HuH-7.5 (cell line): Measurements from ENCODE around the gene SLC23A3.

ENCODE experiments used
- DNase-seq: peaks from one replicate; pipeline ENCODE4 v3.0.0; 2011; ENCODE audit warnings: low spot score

Gene SLC23A3

DNA sequence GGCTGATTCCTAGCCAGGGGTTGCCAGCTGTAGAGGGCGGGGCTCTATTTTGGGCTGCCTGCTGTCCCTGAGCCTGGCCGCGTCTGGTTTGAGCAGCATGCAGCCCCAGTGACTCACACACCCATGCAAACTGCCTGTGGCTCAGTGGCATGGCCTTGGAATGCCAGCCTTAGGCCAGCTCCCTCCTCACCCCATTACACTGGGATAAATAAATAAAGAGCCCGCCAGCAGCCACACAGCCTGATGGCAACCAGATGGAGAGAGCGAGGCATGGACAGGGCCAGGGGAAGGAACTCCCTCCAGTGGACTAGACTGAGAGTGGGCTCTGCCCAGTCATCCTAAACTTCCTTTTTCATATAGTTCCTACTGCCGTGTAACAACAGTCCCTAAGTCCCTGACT lies 27.5 kb downstream of the SLC23A3 start:
- DNase-seq = no peak

DNA sequence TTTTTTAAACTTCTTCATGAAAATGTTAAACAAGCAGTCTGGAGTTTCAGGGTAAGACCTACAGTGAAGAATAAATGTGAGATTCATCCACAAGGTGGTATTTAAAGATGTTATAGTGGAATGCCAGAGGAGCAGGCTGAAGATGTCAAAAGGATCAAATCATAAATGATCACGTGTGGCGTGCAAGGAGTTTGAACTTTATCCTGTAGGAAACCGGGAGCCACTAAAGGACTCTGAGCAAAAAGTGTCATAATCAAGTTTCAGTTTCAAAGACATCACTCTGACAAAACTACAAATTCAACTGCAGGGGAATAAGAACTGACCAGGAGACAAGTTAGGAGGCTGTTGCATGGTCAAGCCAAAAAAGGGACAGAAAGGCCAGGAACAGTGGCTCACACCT lies 29.1 kb downstream of the SLC23A3 start:
- no peak for DNase-seq

- DNase-seq = no peak
Observed at GRCh38 chr2:219133976-219134375, 35.9 kb downstream of the SLC23A3 start.

- no peak for DNase-seq
Observed at GRCh38 chr2:219131744-219132143, 38.1 kb downstream of the SLC23A3 start.

- DNase-seq = peak; percentile 53
Observed at GRCh38 chr2:219131327-219131726, 38.5 kb downstream of the SLC23A3 start.

DNA sequence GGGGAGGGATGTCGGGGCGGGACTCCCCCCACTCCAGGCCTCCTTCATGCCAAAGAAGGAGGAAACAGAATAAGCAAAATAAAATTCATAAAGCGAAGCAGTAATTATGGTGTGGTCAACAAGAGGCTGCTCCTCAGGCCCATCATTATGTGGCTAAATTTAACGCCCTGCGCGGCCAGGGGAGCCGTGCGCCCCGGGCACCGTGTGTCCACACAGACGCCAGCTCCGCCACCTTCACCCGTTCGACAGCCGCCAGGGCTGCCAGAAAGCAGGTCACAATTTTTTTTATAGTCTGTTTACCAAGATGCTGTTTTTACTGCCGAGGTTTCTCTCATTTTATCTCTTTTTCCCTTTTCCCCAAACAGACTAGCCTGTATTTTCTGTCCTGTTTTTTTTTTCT lies 40.2 kb downstream of the SLC23A3 start:
- DNase-seq = no peak

- DNase-seq = no peak
Observed at GRCh38 chr2:219128396-219128795, 41.4 kb downstream of the SLC23A3 start.

DNA sequence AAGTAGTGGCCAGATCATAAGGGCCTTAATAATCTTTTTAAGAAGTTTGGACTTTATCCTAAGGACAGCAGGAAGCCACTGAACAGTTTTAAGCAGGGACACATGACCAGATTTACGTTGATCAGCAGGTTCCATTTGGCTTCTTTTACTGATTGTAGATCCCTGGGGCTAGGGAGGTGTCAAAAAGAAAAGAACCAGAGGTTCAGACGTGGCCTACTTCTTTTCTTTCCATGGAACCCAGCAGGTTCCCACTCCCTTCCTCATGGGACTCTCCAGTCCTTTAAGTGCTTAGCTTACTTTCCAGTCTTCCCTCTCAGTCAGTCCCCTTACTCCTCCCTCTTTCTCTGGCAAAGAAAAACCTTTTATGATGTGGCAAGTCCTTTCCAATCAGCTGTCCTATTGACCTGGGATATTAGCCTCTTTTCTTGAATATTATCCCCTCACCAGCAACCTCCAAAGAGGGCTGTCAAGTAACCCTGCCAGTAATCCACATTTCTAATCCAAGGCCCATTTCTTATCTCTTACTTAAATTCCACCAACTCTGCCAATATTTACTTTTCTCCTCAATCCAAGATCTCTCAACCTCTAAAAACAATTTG lies 42.7 kb downstream of the SLC23A3 start:
- no peak for DNase-seq

DNA sequence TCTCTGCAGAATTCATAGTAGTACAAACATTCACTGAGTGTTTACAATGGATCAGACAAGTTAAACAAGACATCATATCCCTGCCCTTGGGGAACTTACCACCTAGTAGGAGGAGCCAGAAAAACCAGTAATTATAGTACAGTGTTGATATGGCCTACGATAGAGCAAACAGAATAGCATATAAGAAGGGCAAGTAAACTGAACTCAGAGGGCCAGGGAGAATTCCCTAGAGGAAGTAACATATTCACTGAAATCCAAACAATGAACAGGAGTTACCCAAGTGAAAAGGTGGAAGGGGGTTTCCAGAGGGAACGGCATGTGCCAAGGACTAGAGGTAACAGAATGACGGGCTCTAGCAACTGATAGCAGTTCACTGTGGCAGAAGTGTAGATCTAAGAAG lies 43.3 kb downstream of the SLC23A3 start:
- peak; percentile 62 for DNase-seq

GRCh38 chr2:219125886-219126270 lies 44.0 kb downstream of the SLC23A3 start:
- DNase-seq = no peak

DNA sequence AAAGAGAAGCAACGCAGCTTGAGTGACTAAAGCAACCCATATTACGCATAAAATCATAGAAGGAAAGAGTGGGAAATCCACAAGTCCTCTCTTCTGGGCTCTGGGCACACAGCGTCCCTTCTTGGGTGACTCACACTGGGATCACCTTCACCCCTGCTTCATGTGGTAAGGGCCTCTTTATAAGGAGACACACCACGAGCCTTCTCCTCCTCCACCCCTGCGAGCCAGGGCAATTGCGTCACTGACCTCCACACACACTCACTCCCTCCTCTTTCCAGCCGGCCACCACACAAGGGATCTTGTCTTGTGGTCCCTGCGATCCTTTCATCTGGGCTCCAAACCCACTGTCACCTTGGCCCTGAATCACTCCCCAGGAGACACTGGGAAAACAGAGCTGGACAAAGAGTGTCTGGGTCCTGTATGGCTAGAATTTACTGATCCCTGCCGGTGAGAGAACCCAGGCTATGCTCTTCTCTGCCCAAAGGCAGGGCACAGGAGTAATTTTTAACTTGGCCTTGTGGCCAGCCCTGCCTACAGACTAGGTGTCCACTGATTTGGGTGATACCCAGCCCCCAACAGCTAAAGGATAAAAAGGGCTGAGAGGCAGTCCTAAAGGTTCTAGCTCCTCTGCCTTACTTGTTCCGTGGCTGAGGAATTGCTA lies 44.5 kb downstream of the SLC23A3 start:
- DNase-seq = no peak

DNA sequence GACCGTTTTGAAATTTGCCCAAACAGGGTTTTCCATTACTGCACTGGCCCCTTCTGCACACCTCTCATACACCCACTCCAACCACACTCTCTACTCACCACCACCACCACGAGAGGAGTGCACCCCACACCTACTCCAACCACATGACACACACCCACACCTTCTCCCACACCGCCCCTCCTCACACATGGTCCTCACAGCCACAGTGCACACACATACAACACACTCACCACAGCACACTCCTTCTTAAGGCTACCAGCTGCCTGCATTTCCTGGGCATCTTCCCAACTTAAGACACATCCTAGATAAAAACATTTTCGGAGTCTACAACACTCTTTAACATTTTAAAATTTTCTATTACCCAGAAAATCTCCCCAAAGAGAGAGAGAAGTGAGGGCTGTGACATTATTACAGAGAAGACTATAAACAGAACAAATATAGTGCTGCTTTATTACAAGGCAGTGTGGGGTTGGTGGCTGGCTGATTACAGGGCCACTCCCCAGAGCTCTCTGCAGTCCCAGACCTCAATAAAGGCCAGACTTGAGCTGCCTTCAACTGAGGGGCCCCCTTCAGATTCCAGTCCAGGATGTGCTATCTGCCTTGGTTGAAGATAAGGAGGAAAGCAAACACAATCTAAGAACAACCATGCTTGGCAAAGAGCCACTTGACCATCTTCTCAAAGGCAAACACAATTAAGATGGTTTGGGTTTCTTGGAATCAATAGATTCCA lies 45.3 kb downstream of the SLC23A3 start:
- no peak for DNase-seq

DNA sequence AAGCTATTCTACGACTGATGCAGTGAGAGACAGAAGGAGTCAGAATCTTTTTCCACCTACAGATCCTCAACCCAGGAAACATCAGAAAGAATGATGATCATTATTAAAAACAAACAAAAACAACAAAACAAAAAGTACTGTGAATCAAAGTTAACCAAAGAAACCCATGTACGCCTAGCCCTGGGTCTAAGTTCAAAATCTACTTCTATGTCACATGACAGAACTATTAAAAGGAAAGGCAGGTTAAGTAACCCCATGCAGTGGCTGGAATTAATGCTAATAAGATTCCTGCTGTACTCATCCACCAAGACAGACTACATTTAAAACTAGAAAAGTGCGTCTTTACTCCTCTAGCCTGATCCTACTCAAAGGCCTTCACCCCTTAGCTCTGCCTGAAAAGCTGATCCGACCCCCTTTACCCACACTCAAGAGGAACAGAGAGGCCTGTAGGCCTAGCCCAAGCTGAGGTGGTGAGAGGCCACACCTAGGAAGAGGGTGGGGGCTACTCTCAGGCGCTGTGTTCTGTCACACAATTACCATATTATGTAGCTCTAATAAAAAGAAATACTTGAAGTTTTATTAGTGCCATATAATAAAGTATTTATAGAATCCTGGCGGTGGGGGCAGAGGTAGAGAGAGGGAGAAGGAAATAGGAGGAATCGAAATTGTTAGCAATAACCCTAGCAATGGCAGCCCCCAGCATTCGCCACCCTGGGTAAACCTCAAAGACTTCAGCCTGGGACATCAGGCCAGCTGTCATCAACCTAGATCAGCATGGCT lies 46.3 kb downstream of the SLC23A3 start:
- DNase-seq = no peak

DNA sequence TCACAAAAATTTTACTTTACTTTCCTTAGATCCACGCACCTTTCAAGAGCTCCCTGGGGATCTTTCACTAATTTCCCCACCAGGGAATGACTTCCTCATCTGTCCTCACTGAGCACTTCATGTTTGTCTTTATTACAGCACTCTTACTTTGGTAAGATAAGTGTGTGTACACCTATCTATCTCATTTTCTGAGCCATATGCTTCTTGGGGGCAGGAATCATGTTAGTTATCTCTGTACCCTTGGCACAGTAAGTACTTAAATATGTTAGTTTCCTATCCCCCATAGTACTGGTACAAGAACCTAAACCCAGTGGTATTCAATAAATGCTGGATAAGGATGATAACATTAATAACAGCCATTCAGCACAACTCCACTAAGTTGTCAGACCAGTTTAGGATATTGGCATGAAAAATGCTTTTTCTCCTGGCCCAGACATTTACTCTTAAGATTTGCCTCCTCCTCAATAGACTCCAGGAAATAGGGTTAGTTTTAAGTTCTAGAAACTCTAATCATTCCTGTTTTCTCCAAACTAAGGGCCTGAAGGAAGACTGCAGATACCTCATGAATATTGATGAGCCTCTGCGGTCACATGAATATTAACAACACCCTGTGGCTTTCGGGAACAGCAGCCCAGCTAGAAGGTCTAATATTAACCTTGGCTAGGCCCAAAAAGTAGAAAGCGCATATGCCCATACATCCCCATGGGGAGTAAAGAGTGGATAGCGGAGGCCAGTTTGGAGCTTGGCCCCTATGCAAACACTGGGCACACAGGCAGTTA lies 47.4 kb downstream of the SLC23A3 start:
- no peak for DNase-seq

DNA sequence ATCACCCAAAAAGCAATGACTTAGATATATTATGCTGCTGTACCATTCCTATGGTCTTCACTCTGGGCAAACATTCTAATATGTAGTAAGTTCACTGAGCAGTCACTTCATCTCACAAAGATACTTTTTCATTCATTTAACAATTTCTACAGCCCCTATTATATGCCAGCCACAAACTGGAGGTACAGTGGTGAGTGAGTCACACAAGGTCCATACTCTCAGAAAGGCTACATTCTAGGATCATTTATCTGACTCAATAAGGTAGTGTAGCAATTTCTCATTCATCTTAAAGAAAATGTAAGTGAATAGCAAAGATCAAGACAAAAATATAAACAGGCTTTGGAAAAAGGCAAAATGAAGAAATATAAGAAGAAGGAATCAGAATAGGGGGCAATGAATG lies 49.7 kb downstream of the SLC23A3 start:
- no peak for DNase-seq

GRCh38 chr2:219119422-219120043 lies 50.3 kb downstream of the SLC23A3 start:
- no peak for DNase-seq

GRCh38 chr2:219118504-219118903 lies 51.3 kb downstream of the SLC23A3 start:
- no peak for DNase-seq

GRCh38 chr2:219116776-219117646 lies 52.8 kb downstream of the SLC23A3 start:
- no peak for DNase-seq

GRCh38 chr2:219112651-219113338 lies 57.0 kb downstream of the SLC23A3 start:
- DNase-seq = no peak

DNA sequence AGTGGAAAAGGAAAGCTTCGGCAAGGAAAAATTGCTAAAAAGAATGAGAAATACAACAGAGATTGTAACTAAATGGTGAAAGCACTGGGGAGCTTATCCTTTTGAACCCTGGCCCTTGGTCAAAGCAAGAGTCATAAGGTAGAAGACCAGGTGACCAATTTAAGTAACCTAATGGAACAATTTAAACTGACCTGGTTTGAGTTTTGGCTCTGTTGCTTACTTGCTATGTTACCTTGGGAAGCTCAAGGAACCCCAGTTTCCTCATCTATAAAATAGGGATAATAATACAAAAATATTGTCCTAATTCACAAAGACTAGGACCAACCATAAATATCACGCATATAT lies 57.8 kb downstream of the SLC23A3 start:
- no peak for DNase-seq
